ENCODE results near the gene PDZRN3.

The PDZRN3 gene

GRCh38 chr3:73516631-73517030, 108.1 kb downstream of the PDZRN3 start:
- DNase-seq (ENCODE audit: extremely low read depth, low read depth), result no peak
- no peak for TF ChIP-seq CTCF (IDR thresholded peaks at IDR 0.05; ENCODE audit: low read depth, low read length, missing control alignments)
- no peak overlapping the region for H3K4me3 ChIP-seq (replicated peaks; ENCODE audit: low read depth, low read length)

GRCh38 chr3:73513260-73513659, 111.5 kb downstream of the PDZRN3 start:
- no peak overlapping the region for H3K4me3 ChIP-seq (replicated peaks; ENCODE audit: low read depth, low read length)
- DNase-seq (ENCODE audit: extremely low read depth, low read depth), result no peak
- TF ChIP-seq CTCF (IDR thresholded peaks at IDR 0.05; ENCODE audit: low read depth, low read length, missing control alignments), result no peak

GRCh38 chr3:73511571-73512525, 112.9 kb downstream of the PDZRN3 start:
- DNase-seq (ENCODE audit: extremely low read depth, low read depth), result no peak
- H3K4me3 ChIP-seq (replicated peaks; ENCODE audit: low read depth, low read length), result no peak overlapping the region

GRCh38 chr3:73510784-73511183, 114.0 kb downstream of the PDZRN3 start:
- no peak for DNase-seq (ENCODE audit: extremely low read depth, low read depth)
- no peak for TF ChIP-seq CTCF (IDR thresholded peaks at IDR 0.05; ENCODE audit: low read depth, low read length, missing control alignments)
- H3K4me3 ChIP-seq (replicated peaks; ENCODE audit: low read depth, low read length), result no peak overlapping the region

More at GRCh38 chr3:73511571-73512525, 112.9 kb downstream of the PDZRN3 start:
- no peak for TF ChIP-seq CTCF (IDR thresholded peaks at IDR 0.05; ENCODE audit: low read depth, low read length, missing control alignments)

DNA sequence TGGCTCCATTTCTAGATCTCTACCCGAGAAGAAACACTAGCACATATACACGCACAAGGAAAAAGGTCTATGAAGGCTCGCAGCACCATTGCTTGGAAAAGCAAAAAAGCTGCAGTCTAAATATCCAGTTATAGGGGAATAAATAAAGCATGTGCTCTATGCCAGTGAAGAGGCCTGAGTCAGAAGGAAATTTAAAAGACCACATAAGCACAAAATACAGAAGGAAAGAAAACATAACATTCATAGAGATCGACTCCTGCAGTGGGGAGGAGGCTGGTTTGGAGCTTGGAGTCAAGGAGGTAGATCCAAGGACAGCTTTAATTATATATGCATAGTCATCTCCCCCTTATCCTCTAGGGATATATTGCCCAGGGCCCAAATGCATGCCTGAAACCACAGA, 114.4 kb downstream of the PDZRN3 start:
- no peak overlapping the region for H3K4me3 ChIP-seq (replicated peaks; ENCODE audit: low read depth, low read length)
- DNase-seq (ENCODE audit: extremely low read depth, low read depth), result no peak
- TF ChIP-seq CTCF (IDR thresholded peaks at IDR 0.05; ENCODE audit: low read depth, low read length, missing control alignments), result no peak

GRCh38 chr3:73509816-73510215, 114.9 kb downstream of the PDZRN3 start:
- DNase-seq (ENCODE audit: extremely low read depth, low read depth), result no peak
- H3K4me3 ChIP-seq (replicated peaks; ENCODE audit: low read depth, low read length), result no peak overlapping the region
- TF ChIP-seq CTCF (IDR thresholded peaks at IDR 0.05; ENCODE audit: low read depth, low read length, missing control alignments), result no peak

All from HFF-Myc (cell line).